Activated CD8-positive, alpha-beta memory T cell treated with anti-CD3 and anti-CD28 coated beads, Interleukin-2, amount 50 U/mL, for 1 hour (primary cell): ENCODE data around the gene SORCS2.

ENCODE experiments used
- DNase-seq: peaks from one replicate; pipeline ENCODE4 v3.0.0-alpha.2; 2020; ENCODE audit errors: extremely low read depth

The SORCS2 gene

DNA sequence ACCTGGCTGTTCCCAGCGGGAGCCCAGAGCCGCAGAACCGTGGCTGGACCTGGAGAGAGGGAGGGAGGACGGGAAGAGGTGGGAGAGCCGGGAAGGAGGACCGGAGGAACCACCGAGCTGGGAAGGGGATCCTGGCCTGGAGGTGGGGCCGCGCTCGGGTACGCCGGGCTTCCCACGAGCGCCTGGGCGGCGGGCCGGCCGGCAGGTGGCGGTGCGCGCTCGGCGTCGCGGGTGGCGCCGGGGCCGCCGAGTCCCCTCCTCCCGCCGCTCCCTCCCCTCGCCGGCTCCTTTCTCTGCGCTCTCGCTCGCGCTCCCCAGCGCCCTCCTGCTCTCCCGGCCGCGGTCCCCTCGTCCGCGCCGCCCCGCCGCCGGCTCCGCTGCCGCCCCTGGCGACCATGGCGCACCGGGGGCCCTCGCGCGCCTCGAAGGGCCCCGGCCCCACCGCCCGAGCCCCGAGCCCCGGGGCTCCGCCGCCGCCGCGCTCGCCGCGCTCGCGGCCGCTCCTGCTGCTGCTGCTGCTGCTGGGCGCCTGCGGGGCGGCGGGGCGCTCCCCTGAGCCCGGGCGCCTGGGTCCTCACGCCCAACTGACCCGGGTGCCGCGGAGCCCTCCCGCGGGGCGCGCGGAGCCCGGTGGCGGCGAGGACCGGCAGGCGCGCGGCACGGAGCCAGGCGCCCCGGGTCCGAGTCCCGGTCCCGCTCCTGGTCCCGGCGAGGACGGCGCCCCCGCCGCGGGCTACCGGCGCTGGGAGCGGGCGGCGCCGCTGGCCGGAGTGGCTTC lies at the start of gene SORCS2:
Gene SORCS2, plus strand, starts transcription at position 287 of the 778 bp plus-strand sequence.
- DNase-seq, result no peak

DNA sequence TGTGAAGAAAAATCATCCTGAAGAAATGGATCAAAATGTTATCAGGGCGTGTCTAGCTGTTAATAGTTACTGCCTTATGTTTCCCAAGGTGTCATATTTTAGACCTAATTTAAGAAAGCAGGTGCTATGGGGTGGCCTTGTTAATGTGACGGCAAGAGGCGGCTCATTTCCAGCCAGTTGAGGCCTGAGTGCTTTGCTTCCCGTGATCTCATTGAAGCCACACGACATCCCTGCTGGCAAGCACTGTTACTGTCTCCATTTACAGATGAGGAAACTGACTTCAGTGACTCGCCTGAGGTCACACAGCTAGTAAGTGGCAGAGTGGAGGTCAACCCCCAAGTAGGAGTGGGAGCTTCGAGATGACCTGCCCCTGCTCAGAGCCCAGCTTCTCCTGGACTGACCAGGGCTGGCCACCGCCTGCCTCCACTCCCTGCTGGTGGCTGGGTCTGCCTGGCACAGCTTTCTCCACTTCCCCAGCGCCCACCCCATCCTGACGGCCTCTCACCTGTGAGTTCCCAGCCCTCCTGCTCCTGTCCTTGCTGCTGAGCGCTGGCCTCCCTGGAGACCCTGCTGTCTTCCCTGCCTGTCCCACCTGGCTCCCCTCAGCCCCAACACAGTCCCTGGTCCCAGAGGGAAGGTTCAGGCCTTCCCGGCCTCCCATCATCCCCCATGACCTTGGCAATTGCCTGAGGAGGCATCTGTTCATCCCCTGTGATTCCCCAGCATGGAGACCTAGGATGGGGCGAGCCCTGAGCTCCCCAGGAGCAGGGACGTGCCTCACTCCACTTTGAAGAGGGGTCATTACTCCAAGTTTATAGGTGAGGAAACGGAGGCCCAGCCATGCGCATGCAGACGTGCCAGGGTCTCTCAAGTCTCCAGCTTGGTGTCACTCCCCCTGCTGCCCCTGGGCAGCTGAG lies 47.7 kb upstream of the SORCS2 start:
- no peak for DNase-seq

DNA sequence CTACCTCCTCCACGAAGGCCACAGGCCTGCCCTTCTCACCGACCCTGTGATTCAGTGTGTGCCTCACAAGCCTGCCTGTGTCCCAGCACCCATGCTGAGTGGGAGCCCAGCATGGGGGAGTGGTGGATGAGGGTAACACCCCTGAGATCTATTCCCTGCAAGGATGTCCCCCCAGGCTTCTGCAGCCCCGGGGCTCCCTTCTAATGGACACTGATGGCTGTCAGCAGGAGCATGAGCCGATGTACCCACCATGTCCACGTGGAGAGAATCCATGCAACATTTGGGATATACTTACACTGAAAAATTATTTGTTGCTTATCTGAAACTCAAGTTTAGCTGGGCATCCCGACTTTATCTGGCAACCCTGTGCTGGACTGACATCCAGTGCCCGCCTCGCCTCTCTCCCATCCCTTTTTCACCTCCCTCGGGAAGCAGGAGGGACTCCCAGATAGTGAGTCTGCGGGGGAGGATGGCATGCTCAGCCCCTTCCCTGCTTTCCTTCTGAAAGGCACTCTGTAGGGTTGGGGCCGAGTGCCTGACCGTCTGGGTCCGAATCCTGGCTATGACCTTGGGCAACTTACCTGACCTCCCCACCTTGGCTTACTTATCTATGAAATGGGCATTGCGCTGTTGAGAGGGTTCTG lies 46.9 kb upstream of the SORCS2 start:
- DNase-seq, result no peak

DNA sequence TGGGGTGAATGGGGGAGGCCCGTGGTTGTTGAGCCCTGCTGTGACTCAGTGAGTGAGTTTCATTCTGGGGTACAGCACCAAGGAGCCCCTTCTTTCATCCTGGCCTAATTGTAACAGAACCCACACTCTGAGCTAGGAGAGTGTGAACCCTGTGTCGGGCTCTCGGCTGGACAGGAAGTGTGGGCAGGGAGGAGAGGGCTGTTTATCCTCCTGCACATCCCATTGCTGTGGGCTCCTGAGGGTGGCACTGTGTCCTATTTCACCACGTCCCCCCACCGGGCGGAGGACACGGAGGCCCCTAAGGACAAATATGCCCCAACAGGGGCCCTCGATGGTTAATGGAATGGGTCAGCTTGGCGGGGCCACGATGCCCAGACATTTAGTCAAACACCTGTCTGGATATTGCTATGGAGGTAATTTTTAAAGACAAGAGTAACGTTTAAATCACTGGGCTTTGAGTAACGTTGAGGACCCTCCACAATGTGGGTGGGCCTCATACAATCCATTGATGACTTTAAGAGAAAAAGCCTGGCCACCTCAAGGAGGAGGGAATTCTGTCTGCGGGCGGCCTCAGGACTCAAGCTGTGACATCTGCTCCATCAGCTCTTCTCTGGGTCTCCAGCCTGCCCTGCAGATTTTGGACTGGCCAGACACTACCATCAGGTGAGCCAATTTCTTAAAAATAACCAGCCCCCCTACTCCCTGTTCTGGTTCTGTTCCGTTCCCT lies 46.1 kb upstream of the SORCS2 start:
- DNase-seq, result no peak

DNA sequence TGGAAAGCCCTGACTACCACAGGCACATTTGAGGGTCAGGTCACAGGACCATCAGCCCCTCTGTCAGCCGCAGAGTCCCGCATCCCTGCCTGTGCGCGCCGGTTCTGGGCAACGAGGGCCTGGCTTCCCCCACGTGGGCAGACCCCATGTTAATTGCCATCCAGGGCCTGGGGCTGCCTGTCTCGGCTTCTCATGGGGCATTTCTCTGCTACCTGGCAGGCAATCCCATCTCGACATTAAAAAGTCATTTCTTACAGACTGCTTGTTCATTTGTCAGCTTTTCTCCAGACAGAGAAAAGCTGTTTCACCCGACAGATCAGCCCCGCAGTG lies 45.6 kb upstream of the SORCS2 start:
- DNase-seq, result no peak

DNA sequence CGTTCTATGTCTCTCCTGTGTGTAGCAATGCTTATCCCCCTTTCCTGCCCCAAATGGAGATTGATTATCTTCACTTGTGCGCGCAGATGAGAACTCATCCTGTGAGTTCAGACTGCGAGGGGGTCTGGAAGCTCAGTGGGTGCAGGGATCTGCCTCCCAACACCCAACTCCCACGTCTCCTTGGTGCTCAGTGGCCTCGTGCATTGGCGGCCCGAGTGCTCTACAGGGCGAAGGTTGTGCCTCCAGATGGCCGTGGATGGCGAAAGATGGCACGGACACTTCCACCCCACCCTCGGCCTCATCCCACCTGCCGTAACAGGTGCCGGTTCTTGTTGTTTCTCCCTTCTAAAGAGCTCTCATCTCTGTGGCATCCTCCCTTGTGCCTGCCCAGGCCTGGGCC lies 45.1 kb upstream of the SORCS2 start:
- no peak for DNase-seq

DNA sequence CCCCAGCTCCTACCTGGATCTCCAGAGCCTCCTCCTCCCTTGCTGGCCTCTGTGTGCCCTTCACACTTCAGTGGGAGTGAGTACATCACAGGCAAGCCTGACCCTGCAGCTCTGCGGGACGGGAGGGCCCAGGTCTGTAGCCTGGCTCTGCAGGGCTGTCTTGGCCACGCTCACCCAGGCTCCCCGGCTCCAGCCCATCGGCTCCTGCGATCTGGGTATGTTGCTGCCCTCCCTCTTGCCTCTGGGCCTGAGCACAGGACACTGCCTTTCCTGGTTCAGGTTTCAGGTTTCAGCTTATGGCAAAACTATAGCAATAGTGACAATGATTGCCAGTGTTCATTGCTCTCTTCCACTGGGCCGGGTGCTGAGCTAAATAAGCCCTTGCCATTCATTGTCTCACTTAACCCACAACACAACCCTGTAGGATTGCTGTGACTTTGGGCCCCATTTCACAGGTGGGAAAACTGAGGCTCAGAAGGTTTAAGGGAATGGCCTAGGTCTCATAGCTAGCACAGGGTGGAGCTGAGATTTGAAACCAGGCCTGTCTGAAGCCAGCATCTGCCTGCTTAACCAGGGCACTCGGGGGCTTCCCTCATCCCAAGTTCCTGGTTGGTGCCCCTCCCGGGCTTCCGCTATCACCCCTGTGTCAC lies 44.6 kb upstream of the SORCS2 start:
- no peak for DNase-seq

DNA sequence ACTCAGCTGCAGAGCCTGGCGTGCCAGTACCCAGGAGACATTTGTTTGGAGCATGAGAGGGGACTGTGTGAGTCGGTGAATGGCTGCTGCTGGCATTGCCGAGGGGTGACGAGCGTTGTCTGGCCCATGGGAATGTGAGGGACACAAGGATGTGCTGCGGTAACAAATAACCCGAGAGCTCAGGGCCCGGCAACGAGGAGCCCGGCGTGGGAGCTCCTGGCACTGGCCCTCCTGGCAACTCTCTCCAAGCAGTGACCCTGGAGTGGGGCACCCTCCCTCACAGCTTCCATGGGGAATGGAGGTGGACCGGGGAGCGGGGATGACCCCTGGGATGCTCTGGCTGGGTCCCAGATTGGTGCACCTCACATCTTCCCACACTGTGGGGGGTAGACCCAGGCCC lies 44.0 kb upstream of the SORCS2 start:
- DNase-seq, result no peak

DNA sequence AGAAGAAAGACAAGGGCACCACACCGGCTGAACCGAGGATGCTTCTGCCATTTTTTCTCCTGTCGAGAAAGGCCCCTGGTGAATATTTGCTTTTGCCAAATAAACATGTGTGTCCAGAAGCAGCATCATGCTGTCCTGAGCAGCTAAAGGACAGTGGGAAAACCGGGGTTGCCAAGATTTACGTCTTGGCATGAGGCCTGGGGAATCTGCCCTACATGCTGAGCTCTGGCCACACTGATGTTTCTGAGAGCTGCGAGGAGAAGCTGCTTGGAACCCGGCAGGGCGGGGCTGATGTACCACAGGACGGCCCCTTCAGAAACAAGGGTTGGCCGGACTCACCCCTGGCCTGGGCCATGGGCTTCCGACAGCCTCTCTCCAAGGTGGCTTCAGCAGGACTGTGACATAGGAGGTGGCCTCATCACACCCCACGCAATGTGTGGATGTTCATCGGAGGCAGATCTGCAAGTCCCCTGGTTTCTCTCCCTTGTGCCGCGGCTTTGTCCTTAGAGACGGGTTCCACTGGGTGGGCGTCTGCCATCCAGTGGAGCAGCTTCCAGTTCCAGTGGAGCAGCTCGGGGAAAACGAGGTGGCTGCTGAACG lies 42.2 kb upstream of the SORCS2 start:
- DNase-seq, result no peak

DNA sequence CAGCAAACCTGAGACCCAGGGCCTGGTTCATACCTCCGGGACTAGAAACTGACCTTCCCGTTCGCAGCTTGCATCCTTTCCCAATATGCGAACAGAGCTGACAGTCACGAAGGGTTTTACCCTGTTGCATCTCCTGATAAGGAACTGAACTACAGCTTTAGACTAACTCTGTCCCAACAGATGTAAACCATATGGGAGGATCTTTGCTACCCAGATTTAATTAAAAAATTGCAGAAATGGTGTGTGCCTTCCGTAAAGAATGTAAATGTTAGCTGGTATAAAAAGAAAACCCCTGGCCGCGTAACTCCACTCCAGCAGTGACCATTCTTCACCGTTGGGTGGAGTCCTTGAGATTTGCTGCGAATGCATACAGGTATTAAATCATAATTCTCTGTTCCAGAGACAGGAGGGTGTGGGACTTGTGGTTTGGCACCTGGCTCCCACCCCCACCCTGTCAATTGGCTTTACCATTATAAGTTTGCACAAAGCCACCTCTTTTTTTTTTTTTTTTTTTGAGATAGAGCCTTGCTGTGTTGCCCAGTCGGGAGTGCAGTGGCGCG lies 40.6 kb upstream of the SORCS2 start:
- DNase-seq, result no peak

DNA sequence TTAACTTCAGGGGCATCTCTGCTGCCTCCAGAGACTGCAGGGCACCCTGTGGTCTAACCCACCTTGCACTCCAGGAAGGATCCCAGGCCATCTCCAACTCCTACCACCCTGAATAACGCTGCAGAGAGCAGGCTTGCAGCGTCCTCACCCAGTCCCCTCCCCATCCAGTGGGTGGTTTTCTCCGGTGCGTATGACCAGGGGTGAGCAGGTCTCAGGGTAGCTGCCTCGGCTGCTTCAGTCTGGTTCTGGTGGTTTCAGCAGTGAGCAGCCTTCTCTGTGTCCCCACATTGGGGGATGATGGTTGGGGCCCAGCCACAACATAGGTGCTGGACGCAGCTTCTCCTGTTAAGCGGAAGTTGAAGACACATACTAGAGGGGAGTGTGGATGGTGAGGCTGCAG lies 38.6 kb upstream of the SORCS2 start:
- DNase-seq, result no peak

DNA sequence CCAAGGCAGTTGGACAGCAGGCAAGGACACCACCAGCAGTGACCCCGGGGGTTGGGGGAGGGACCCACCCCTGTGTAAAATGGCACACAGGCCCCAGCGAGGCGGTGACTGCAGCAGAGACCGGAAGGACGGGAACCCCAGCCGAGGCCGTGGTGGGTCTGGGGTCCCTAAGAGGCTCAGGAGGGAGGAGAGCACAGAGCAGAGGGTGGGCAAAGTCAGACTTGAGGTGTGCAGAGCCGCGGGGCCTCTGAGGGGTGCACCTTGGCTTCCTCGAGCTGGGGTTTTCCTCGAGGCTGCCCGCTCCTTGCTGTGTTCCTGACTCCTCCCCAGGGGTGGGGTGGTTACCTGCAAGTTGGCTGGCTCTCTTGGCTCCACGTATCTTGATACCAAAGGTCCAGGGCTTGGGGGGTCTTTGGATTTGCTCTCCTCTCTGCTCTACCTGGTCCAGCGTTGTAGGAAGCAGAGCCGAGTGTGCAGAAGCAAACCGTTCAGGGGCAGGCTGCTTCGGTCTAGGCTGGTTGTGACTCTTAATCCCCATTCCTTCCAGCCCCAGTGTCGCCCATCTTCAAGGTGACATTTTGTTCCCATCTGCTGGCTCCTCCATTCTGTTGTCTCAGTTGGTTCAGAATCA lies 37.9 kb upstream of the SORCS2 start:
- DNase-seq, result no peak

DNA sequence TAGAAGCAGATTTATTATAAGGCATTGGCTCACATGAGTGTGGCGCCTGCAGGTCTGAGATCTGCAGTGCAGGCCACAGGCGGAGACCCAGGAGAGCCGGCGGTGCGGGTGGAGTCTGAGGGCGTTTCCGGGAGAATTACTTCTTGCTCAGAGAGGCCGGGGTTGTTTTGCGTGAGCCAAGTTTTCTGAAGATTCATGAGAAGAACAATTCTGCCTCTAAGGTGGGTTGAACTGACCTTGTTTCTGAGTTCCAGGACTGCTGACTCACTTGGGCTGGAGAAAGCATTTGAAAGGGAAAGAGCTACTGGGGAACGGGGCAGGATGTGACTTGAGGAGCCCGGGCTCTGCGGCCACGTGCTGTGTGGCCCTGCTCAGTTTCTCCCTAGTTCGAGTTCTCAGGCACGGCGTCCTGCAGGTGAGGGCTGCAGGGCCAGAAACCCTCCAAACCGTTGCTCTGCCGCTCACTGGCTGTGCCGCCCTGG lies 36.7 kb upstream of the SORCS2 start:
- DNase-seq, result no peak

DNA sequence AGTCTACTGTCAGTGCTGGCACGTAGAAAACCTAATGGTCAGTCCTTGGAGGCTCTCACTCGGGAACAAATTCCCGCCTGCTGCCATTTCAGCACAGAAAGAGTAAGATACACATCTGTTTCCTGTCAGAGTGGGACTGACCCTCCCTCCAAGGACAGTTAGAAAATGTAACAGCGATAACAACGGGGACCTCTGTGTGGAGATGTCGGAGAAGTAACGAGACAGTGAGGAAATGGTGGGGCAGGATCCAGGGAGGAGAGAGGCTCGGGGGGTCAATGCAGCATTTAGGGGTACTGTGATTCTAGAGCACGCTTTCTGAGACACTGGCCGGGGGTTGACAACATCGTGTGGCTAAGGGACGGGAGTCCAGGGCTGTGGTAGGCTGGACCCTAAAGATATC lies 36.0 kb upstream of the SORCS2 start:
- DNase-seq, result no peak

DNA sequence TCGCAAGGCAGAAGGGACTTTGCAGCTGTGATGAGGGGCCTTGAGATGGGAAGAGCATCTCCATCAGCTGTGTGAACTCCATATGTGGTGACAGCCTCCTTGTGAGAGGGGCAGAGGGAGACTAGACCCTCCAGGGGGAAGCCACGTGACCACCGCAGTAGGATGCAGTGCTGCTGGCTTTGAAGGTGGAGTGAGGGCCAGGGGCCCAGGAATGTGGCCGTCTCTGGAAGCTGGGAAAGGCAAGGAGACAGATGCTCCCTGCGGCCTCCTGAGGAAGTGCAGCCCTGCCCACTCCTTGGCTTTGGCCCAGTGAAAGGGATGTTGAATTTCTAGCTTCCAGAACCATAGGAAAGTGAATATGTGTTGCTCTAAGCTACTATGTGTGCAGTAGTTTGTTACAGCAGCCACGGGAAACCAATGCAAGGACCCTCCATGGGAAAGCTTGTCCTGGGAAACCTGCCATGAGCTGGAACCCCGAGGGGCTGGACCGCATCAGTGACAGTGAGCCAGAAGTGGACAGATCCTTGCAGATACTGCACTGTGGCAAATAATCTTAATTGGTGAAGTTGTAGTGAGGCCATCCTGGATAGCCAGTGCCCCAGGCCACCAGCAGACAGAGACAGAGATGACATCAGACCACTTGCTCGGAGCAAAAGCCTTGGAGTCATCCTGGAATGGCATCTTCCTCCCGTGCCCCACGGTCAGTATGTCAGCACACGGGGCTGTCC lies 35.4 kb upstream of the SORCS2 start:
- DNase-seq, result no peak

DNA sequence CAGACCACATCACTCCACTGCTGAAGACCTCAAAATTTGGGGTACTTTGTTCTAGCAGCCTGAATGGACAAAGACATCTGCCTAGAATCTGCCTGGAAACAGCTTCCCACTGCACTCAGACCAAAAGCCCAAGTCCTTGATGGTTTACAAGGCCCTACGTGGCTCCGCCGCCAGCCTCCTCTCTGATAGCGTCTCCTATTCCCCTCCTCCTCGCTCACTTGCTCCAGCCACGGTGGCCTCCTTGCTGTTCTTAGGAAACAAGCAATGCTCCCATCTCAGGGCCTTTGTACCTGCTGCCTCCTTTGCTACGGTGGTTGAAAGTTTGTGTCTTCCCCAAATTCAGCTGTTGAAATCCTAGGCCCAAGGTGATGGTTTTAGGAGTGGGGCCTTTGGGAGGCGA lies 34.7 kb upstream of the SORCS2 start:
- DNase-seq, result no peak

DNA sequence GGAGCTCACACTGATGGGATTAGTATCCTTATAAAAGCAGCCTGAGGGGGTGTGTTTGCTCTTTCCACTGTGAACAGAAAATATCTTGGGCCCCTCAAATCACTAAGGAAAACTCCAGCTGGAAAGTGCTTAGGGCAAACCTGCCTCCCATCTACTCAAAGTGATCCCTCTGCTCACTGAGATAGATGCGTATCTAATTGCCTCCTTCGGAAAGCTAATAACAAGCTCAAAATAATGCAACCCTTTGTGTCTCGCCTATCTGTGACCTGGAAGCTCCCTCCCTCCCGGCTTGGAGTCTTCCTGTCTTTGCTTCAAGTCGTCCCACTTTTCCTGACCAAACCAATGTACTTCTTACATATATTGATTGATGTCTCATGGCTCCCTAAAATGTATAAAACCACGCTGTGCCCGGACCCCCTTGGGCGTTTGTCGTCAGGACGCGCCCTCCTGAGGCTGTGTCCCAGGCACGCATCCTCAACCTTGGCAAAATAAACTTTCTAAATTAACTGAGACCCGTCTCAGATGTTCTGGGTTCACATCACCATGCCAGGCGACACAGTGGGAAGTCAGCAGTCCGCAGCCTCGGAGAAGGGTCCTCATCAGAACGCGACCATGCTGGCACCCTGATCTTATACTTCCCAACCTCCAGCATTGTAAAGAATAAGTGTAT lies 34.1 kb upstream of the SORCS2 start:
- no peak for DNase-seq

DNA sequence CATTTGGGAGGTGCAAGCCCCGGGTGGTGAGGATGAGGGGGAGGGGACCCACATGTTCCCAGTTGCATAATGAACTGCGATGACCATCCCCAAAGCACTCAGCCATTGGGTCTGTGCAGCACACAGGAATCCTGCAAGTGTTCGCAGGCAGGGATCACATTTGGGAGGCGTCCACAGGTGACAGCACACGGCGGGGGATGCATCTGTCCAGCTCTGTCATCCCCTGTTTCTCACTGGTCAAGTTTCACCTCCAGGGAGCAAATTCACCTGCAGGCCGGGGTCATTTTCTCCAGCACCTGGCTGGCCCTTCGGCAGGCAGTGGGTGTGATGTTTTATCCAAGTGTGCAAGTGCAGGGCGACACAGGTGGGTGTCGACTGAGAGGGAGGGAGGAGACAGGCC lies 33.3 kb upstream of the SORCS2 start:
- DNase-seq, result no peak

DNA sequence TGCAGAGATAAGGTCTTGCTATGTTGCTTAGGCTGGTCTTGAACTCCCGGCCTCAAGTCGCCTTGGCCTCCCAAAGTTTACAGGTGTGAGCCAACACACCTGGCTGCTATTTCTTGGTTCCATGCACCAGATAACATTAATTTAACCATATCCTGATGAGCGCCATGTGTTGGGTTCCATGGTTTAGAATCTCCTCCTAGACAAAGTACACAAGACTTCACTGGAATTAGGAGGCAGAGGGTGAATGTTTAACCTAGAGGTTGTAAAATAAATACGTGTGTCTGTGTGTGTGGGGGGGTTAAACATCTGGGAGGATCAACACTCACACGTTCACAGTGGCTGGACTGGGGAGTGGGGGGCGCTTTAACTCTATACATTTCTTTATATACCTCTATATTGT lies 32.4 kb upstream of the SORCS2 start:
- no peak for DNase-seq
